Spinal cord (tissue), 10 donors: ENCODE data around the gene MYO15B. TPM values are rescaled to one million over a fixed set of nuclear protein-coding genes. Genes with fewer than 3 reads are reported as not detected.

Source experiments
- DNase-seq, 6 donors: peaks; one replicate each; pipeline versions ENCODE4 v3.0.0 to v3.0.0-alpha.2; 2013 to 2015; ENCODE audit warnings: low spot score in 6 of 6, low read depth in 4 of 6
- H3K27ac ChIP-seq: one replicate; pipeline ENCODE4 v1.5.1; 2013; ENCODE audit warnings: low read depth, low read length, control low read depth
- H3K27me3 ChIP-seq: one replicate; pipeline ENCODE4 v1.6.1; 2013; ENCODE audit warnings: low read length; ENCODE audit not compliant: control insufficient read depth, insufficient read depth
- H3K36me3 ChIP-seq: one replicate; pipeline ENCODE4 v1.6.1; 2013; ENCODE audit warnings: low read length; ENCODE audit not compliant: control insufficient read depth, insufficient read depth
- H3K4me1 ChIP-seq: one replicate; pipeline ENCODE4 v1.6.1; 2013; ENCODE audit warnings: low read length; ENCODE audit not compliant: control insufficient read depth, insufficient read depth
- H3K4me3 ChIP-seq: one replicate; pipeline ENCODE4 v1.5.1; 2013; ENCODE audit warnings: low read depth, low read length, control low read depth
- H3K9me3 ChIP-seq: one replicate; pipeline ENCODE4 v1.6.1; 2013; ENCODE audit warnings: low read length; ENCODE audit not compliant: control insufficient read depth, insufficient read depth
- WGBS: methylation state at CpG from one replicate; pipeline ENCODE4 v1.1.5; 2013; ENCODE audit warnings: missing lambda C conversion rate; ENCODE audit not compliant: insufficient coverage; 5-methylcytosine and 5-hydroxymethylcytosine counted together
- polyA plus RNA-seq, 2 donors: library from polyadenylated mRNA; unstranded; fragments of 120-200 nt; gene quantifications; one replicate each; pipeline ENCODE4 v1.2.1, GENCODE V29; 2013; ENCODE audit not compliant: insufficient read length in 2 of 2
- total RNA-seq, 2 donors: library from RNA; depleted of rRNA in 1 of 2; stranded (reverse); fragments of 120-200 nt in 1 of 2; fragments of >200 nt in 1 of 2; gene quantifications; one replicate each; pipeline versions ENCODE4 v1.2.3 to v1.2.4, GENCODE V29; 2013 to 2014
- donor health status: healthy.

Gene MYO15B
- total and polyA plus RNA-seq, 4 donors, result 38.9 to 148 (median 98.8) TPM

DNA sequence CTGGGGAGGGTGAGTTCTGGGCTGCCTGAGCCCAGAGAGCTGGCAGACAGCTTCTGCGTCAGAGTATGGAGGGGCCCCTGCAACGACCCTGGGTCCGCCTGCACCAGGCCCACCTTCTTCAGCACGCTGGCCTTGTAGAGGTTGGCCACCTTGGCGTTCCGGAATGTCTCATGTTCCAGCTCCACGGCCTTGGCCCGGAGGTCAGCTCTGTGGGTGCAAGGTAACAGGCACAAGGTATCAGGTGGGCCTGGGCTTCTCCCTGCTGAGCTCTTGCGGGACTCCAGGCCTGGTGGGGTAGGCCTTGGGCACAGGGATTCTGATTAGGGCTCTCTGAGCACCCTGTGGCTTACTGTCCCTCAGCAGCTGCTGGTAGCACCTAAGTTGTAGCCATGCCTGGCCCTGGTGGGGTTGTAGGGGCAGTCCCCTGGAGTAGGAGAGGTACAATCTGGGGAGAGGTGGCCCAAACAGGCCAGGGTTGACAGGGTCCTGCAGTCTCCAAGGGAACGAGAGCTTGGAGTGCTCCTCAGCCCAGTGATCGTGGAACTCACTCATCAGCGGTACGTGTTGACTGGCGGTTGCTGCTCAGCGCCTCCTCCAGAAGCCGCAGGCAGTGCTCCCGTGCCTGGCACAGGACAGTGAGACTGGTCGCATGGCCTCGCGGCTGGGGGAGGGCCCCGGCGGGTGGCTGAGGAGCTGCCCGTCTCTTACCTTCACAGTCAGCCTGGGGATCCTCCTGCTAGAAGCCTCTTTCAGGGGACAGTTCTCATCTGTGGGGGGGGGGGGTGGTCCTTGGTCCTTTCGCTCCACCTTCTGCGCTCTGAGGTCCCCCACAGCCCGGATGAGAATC, 42.7 kb downstream of the MYO15B start:
- WGBS, result 88% methylated on average over 20 of the region's 26 CpGs
- Histone ChIP-seq H3K36me3 (peaks cover 76% of the 10 kb centered on the region), H3K27ac (no peak overlapping the region), H3K4me1 (peaks cover 38% of the 10 kb centered on the region), H3K4me3 (no peak overlapping the region), H3K27me3 (no peaks in the 10 kb centered on the region), H3K9me3 (no peaks in the 10 kb centered on the region)
- no peak for DNase-seq

- Histone ChIP-seq H3K4me1 (peaks cover 44% of the 10 kb centered on the region), H3K27ac (no peak overlapping the region), H3K36me3 (peaks cover 75% of the 10 kb centered on the region)
Observed at GRCh38 chr17:75631353-75631752, 43.8 kb downstream of the MYO15B start.

GRCh38 chr17:75632428-75632827, 44.8 kb downstream of the MYO15B start:
- 78% methylated on average over 12 of the region's 12 CpGs for WGBS
- Histone ChIP-seq H3K4me1 (peaks cover 52% of the 10 kb centered on the region), H3K9me3 (no peaks in the 10 kb centered on the region), H3K27ac (peak overlapping the region; percentile 96), H3K36me3 (peaks cover 75% of the 10 kb centered on the region), H3K27me3 (no peaks in the 10 kb centered on the region), H3K4me3 (no peak overlapping the region)
- DNase-seq, result no peak

More at GRCh38 chr17:75631353-75631752, 43.8 kb downstream of the MYO15B start:
- 95% methylated on average over 27 of the region's 27 CpGs for WGBS
- Histone ChIP-seq H3K4me3 (no peak overlapping the region), H3K9me3 (no peaks in the 10 kb centered on the region), H3K27me3 (no peaks in the 10 kb centered on the region)
- DNase-seq, result no peak

GRCh38 chr17:75632863-75633485, 45.4 kb downstream of the MYO15B start, which contains the start of gene SMIM5:
Gene SMIM5, plus strand, starts transcription at chr17:75633434. Its CDS starts 6,768 bp downstream, at chr17:75640202.
- DNase-seq, result peak; percentile 53 to 91 (median 62)
- Histone ChIP-seq H3K4me3 (peak within 1 kb of the TSS; percentile 43), H3K36me3 (peaks cover 76% of the 10 kb centered on the region), H3K9me3 (no peaks in the 10 kb centered on the region), H3K4me1 (peaks cover 56% of the 10 kb centered on the region), H3K27ac (peak within 1 kb of the TSS; percentile 96), H3K27me3 (no peaks in the 10 kb centered on the region)
- whole genome bisulfite sequencing, result 12% methylated on average over 19 of the region's 19 CpGs

- Histone ChIP-seq H3K27ac (peak overlapping the region; percentile 96), H3K27me3 (no peaks in the 10 kb centered on the region), H3K4me3 (peak overlapping the region; percentile 43), H3K36me3 (peaks cover 76% of the 10 kb centered on the region), H3K9me3 (no peaks in the 10 kb centered on the region), H3K4me1 (peaks cover 56% of the 10 kb centered on the region)
- WGBS, result 16% methylated on average over 25 of the region's 27 CpGs
- DNase-seq, result peak; percentile 57 to 93 (median 75)
Observed at GRCh38 chr17:75633486-75634375, 46.1 kb downstream of the MYO15B start.

- Histone ChIP-seq H3K36me3 (peaks cover 76% of the 10 kb centered on the region), H3K4me3 (peak overlapping the region; percentile 43), H3K9me3 (no peaks in the 10 kb centered on the region), H3K27me3 (no peaks in the 10 kb centered on the region), H3K27ac (peak overlapping the region; percentile 96), H3K4me1 (peaks cover 56% of the 10 kb centered on the region)
- WGBS, result 41% methylated on average over 9 of the region's 9 CpGs
- no peak for DNase-seq
Observed at GRCh38 chr17:75634376-75634740, 46.8 kb downstream of the MYO15B start.

GRCh38 chr17:75634754-75635609, 47.4 kb downstream of the MYO15B start:
- Histone ChIP-seq H3K27ac (peak overlapping the region; percentile 96), H3K27me3 (no peaks in the 10 kb centered on the region), H3K36me3 (peaks cover 76% of the 10 kb centered on the region), H3K9me3 (no peaks in the 10 kb centered on the region), H3K4me3 (peak overlapping the region; percentile 43), H3K4me1 (peaks cover 56% of the 10 kb centered on the region)
- 71% methylated on average over 17 of the region's 20 CpGs for WGBS
- DNase-seq, result no peak

DNA sequence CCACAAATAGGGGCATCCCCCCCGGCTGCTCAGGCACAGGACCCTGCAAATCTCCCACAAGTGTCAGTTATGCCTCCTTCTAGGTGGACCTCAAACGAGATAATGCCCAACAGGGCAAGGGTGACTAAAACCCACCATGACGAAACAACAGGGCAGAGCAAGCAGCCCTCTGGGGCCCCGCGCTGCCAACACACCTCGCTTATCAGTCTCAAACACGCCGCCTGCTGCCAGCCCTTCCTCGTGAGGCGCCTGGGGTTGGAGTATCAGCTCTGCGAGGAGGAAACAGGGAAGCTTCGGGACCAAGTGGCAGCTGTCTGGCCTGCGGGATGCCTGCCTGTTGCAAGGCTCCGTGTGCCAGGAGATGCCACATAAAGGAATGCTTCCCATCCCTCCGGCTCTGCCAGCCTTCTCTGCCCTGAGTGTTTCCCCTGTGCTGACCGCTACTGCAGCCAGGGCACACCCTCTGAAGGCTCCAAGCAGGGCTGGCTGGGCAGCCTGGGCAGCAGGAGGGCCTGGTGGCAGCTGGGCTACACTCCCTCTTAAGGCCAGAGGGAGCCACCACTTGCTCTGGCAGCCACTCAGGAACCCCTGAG, 48.1 kb downstream of the MYO15B start:
- no peak for DNase-seq
- no peaks in the 10 kb centered on the region for H3K9me3 ChIP-seq
- H3K4me3 ChIP-seq, result no peak overlapping the region
- H3K27me3 ChIP-seq, result no peaks in the 10 kb centered on the region
- H3K4me1 ChIP-seq, result peaks cover 56% of the 10 kb centered on the region
- WGBS, result 71% methylated on average over 16 of the region's 16 CpGs
- H3K36me3 ChIP-seq, result peaks cover 76% of the 10 kb centered on the region
- H3K27ac ChIP-seq, result peak overlapping the region; percentile 96
